ENCODE data around the gene POU2F1. TPM values are rescaled to one million over a fixed set of nuclear protein-coding genes. Genes with fewer than 3 reads are reported as not detected.

POU2F1 gene
- total and polyA plus RNA-seq, 12 donors = 1.3 to 13.9 (median 10.1) TPM

- Histone ChIP-seq H3K4me1 (peaks cover 0 to 5% (median 0%) of the 10 kb centered on the region in 9 donors), H3K4me3 (no peak overlapping the region), H3K36me3 (no peaks in the 10 kb centered on the region), H3K27ac (no peak overlapping the region), H3K27me3 (peaks cover 0 to 4% (median 0%) of the 10 kb centered on the region in 7 donors), H3K9me3 (no peaks in the 10 kb centered on the region)
- DNase-seq (no peak), ATAC-seq (no peak)
- TF ChIP-seq CTCF (IDR thresholded peaks at IDR 0.05) = no peak
- 76 to 78% methylated on average over 7 of the region's 7 CpGs for WGBS, 2 donors
- intact Hi-C loops (cut with DNase I) = loop anchor here in 1 of 10 donors (10.0 kb wide), 1 partner anchor 55 kb away; no protein-coding TSS in a partner anchor
These were observed 248.7 kb downstream of the POU2F1 start for GRCh38 chr1:167469280-167469965.

DNA sequence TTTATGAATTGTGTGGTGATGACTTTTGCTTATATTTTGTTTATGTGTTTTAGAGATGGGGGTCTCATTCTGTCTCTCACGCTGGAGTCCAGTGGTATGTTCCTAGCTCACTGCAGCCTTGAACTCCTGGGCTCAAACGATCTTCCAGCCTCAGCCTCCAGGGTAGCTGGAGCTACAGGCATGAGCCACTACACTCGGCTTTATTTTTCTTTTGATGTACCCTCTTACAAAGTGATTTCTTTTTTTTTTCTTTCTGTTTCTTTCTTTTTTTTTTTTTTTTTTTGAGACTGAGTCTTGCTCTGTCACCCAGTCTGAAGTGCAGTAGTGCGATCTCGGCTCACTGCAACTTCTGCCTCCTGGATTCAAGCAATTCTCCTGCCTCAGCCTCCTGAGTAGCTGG is 250.9 kb downstream of the POU2F1 start:
- no peaks in the 10 kb centered on the region for H3K4me1 ChIP-seq
- WGBS, 2 donors = 86 to 90% methylated on average over 5 of the region's 5 CpGs
- no peak for TF ChIP-seq CTCF (IDR thresholded peaks at IDR 0.05)
- intact Hi-C loops (cut with DNase I) = no loop called here
- ATAC-seq (no peak), DNase-seq (no peak)
- peaks cover 0 to 9% (median 0%) of the 10 kb centered on the region in 11 donors for H3K9me3 ChIP-seq
- H3K27ac ChIP-seq = no peak overlapping the region
- no peak overlapping the region for H3K4me3 ChIP-seq
- H3K36me3 ChIP-seq = no peaks in the 10 kb centered on the region
- H3K27me3 ChIP-seq = peaks cover 0 to 14% (median 0%) of the 10 kb centered on the region in 7 donors

DNA sequence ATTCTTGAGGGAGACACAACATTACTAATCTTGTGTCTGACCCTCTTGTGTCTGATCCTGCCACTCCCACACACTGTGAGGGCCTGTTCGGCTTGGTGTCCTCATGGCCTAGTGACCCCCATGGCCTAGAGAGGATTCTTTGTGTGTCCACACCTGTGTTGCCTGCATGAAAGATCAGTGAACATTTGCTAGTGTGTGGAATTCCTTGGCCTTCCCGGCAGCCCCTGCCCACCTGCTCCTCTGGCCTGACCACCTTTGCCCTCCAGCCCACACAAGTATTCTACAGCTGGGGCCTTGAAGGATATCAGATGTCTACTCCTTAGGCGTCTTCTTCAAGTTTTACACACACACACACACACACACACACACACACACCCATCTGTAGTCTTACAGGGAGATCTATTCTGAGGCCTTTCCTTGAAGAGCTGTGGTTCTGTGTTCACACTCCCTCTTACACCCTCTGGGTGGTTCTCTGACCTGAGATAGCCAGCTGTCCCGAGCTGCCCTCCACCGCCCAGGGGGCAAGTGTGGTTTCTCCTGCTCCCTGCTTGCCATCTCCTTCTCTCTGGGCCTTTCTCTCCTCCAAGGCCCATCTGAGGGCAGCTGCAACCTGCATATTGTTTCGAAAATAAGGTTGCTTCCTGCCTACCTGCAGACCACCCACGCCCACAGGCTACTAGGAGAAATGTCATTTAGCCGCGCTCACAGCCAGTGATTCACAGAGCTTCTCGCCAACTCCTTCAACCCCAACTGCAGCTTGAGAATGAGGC is 252.3 kb downstream of the POU2F1 start:
- Histone ChIP-seq H3K36me3 (no peaks in the 10 kb centered on the region), H3K27ac (no peak overlapping the region), H3K4me3 (no peak overlapping the region), H3K27me3 (peaks cover 0 to 14% (median 0%) of the 10 kb centered on the region in 7 donors), H3K4me1 (no peaks in the 10 kb centered on the region), H3K9me3 (peaks cover 0 to 9% (median 0%) of the 10 kb centered on the region in 11 donors)
- no peak for TF ChIP-seq CTCF (IDR thresholded peaks at IDR 0.05)
- ATAC-seq = peak in 1 of 8 donors; percentile 17
- DNase-seq = no peak
- intact Hi-C loops (cut with DNase I) = no loop called here
- 88 to 91% methylated on average over 10 of the region's 10 CpGs for WGBS, 2 donors

GRCh38 chr1:167473761-167474160 is 253.1 kb downstream of the POU2F1 start:
- DNase-seq (no peak), ATAC-seq (no peak)
- H3K4me1 ChIP-seq = no peaks in the 10 kb centered on the region
- WGBS, 2 donors = 38 to 53% methylated on average over 5 of the region's 5 CpGs
- intact Hi-C loops (cut with DNase I) = no loop called here
- TF ChIP-seq CTCF (IDR thresholded peaks at IDR 0.05) = no peak
- peaks cover 0 to 14% (median 0%) of the 10 kb centered on the region in 7 donors for H3K27me3 ChIP-seq
- H3K9me3 ChIP-seq = peaks cover 0 to 9% (median 0%) of the 10 kb centered on the region in 11 donors
- H3K36me3 ChIP-seq = no peaks in the 10 kb centered on the region
- H3K4me3 ChIP-seq = no peak overlapping the region
- H3K27ac ChIP-seq = no peak overlapping the region
